Measurements from ENCODE around the gene GNG14.
A peak's percentile ranks its signal among the peaks of the same experiment; 100 is the strongest.
"Not testable (repeated sequence)": the region's sequence is repeated elsewhere in the genome, so short reads cannot be mapped to it uniquely, and the experiment has no call there.

Gene GNG14

DNA sequence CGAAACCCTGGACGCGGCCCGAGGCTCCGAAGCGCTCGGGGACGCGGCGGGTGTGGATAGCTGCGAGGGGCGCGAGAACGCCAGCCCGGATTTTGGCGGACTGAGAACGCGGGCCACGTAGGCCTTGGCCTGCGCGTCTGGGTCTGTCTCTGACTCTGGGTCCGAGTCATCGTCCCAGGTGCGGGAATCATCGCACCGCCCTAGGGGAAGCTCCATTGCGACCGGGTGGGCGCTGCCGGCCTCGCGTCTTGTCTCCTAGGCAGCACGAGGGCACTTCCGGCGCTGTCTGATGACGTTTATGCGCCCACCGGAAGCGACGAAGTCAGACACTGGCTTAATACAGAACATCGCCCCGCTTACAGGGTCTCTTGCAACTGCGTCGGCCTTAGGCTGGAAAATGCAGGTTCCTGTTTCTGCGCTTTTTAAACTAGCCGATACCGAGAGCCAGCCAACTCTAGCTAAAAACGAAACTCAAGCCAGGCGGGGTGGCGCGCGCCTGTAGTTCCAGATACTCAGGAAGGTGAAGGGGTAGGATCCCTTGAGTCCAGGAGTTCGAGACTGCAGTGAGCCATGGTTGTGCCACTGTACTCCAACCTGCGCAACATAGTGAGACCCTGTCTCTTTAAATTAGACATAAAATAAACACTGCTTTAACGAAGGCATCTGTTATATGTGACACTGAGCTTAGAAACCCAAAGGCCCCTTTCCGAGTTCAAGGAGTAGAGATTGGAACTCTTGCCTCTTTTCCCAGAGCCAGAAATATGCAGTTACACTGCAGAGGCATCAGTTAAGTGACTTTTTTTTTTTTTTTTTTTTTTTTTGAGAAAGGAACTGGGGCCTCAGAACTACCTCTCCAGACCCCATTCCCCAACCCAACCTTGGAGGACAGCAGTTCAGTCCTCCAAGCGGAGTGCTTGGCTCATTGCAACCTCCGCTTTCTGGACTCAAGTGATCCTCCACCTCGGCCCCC lies 8.9 kb downstream of the GNG14 start, which contains the start of gene FBXW9:
Gene FBXW9 (minus strand): TSS at position 266 of the 970 bp plus-strand sequence. CDS start 50 bp downstream, at position 216.
- peak; percentile 98 for DNase-seq

GRCh38 chr19:12697425-12697824 lies 9.6 kb downstream of the GNG14 start:
- DNase-seq, result not testable (repeated sequence)

- no peak for DNase-seq
Measured at GRCh38 chr19:12698138-12698537, 10.3 kb downstream of the GNG14 start.

- DNase-seq, result no peak
Measured at GRCh38 chr19:12701596-12702282, 13.9 kb downstream of the GNG14 start.

GRCh38 chr19:12703046-12703445 lies 15.2 kb downstream of the GNG14 start:
- DNase-seq, result peak; percentile 9

GRCh38 chr19:12705169-12705568 lies 17.4 kb downstream of the GNG14 start:
- no peak for DNase-seq

DNA sequence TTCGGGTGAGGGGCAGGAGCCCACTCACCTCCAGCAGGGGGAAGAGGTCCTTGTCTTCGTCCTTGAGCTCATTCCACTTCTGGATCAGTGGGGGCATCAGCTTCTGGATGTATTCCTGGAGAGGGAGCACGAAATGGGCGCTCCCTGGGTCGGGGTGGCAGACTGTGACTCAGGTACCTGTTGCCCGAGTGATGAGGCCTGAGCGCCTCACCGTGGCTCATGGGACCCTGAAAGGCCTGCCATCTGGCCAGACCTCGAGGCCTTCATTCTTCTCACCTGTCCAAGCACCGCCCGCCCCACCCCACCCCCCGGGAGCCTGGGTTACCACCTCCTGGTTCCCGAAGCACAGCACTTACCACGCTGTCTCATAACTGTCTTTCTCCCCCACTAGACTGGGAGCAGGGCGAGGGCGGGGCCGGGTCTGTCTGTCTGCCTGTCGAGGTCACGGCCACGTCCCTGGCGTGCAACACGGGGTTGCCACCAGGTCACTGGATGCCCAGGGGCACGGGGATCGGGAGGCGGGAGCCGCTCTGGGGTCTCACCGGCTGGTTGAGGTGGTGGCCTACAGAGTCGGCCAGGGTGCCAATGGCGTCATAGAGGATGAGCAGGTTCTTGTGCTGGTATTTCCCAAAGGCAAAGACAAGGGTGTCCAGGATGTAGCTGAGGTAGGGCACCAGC lies 18.0 kb downstream of the GNG14 start:
- no peak for DNase-seq

DNA sequence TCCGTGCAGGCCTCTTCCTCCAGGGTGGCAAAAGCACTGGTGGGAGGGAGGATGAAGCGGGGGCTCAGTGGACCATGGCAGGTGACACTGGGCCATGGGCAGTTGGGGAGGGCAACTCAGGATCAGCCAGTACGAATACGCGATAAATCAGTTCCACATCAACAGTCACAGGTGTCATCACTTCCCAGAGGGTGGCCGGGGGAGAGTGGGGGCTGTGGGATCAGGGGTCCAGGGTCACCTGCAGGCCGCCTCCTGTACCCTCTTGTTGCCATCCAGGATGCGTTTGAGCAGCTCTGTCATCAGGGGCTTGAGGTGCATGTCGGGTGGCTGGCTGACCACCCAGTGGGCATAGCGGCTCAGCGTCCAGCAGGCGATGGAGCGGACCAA lies 18.5 kb downstream of the GNG14 start:
- DNase-seq, result no peak

- no peak for DNase-seq
Measured at GRCh38 chr19:12708641-12709040, 20.8 kb downstream of the GNG14 start.

- no peak for DNase-seq
Measured at GRCh38 chr19:12711187-12711586, 23.4 kb downstream of the GNG14 start.

- DNase-seq, result not testable (repeated sequence)
Measured at GRCh38 chr19:12712077-12712476, 24.3 kb downstream of the GNG14 start.

DNA sequence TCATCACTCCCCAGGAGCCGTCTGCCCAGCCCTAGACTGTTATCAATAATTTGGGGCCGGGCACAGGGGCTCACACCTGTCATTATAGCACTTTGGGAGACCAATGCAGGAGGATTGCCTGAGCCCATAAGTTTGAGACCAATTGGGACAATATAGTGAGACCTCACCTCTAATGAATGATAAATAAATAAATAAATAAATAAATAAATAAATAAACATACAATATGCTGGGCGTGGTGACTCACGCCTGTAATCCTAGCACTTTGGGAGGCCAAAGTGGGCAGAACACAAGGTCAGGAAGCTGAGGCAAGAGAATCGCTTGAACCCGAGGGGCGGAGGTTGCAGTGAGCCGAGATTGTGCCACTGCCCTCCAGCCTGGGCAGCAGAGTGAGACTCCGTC lies 25.5 kb downstream of the GNG14 start:
- not testable (repeated sequence) for DNase-seq

DNA sequence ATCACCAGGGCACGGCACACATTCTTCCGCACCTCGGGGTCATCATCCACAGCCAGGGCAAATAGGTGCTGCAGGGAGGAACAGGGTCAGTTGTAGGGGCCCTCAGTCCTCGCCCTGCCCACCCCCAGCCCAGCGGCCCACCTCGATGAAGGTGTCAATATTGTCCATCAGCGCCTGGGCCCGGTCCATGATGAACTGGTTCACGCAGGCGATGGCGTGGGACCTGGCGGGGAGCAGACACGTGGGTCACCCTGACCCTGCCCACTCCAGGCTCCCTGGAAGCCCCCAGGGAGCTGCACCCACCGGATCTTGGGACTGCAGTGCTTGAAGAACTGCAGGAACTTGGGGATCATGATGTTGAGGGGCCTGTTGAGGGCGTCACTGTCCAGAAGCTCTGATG lies 27.3 kb downstream of the GNG14 start:
- no peak for DNase-seq

- DNase-seq, result no peak
Measured at GRCh38 chr19:12715929-12716328, 28.1 kb downstream of the GNG14 start.

DNA sequence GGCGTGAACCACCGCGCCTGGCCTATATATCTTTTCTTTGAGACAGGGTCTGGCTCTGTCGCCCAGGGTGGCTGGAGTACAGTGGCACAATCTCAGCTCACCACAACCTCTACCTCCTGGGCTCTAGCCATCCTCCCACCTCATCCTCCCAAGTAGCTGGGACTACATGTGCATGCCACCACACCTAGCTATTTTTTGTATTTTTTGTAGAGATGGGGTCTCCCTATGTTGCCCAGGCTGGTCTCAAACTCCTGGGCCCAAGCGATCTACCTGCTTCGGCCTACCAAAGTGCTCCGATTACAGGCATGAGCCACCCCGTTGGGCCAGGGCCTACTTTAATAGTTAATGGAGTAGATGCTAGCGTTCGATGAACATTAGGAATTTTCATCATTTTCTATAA lies 32.5 kb downstream of the GNG14 start:
- no peak for DNase-seq

- no peak for DNase-seq
Measured at GRCh38 chr19:12720851-12721655, 33.3 kb downstream of the GNG14 start.

DNA sequence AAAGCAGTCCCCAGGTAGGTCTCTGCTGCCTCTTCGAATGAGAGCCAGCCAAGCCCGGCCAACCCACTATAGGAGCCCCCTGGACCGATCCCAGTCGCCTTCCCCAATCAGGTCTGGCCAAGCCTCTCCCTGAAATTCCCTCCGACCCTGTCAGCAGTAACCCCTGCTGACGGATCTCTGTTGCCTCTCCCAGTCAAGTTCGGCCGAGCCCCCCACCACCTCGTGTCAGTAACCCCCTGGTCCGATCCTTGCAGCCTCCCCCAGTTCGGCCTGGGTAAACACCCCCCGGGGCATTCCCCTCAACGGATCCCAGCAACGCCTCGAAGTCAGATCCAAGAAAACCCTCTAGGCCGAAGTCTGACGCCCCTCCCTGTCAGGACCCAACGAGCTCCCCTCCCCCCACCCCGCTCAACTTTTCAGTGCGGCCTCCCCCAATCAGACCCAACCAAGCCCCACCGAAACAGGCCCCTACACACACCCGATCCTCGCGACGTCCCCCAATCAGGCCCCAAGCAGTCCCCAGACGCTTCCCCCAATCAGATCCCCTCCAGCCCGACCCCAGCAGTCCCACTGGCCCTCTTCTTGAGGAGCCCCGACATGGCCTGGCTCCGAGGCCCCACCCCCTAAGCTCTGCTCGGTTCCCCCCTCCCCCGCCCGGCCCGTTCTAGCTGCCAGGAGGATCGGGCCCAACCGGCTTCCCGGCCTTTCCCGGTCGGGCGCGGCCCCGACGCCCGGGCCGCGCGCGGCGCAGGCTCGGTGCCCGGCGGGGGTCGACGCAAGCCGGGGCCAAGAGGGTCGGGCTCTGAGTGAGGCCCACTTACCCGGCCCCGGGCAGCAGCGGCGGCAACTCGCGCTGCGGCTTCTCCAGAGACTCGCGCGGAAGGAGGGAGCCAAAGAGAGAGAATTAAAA lies 34.1 kb downstream of the GNG14 start:
- peak; percentile 56 for DNase-seq

DNA sequence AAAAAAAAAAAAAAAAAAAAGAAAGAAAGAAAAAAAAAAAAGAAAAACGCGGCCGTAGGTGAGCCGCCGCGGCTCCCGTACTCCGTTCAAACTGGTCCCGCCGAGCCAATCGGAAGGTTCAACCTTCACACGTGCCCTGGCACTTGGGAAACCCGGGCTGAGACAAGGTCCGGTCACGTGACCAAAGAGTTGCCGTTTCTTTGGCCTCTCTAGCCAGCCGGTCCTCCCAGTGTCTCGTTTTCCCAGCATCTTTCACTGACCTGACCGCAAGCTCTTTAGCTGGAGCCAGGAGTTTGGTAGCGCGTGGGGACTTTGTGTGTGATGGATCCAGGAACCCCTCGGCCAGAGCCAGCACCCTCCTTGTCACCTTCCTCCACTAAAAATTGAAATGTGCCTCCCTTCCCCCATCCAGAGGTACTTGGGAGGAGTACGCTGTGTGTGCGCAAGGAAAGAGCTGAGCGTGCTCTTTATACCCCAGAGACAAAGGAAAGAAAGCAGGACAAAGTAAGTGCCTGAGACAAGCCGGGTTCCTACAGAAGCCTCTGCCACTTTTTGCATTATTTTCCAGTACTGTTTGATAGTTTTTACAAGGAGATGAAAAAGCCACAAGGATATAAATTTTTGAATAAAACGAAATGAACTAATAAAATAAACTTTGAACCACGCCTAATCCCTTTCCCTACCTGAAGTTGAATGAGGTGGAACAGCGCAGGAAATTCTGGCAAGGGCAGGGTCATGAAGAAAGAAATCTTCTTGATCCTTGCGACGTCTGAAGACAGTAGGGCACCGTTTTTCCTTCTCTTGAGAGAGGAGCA lies 35.0 kb downstream of the GNG14 start:
- DNase-seq, result peak; percentile 99

GRCh38 chr19:12723381-12723640 lies 35.5 kb downstream of the GNG14 start:
- DNase-seq, result no peak

DNA sequence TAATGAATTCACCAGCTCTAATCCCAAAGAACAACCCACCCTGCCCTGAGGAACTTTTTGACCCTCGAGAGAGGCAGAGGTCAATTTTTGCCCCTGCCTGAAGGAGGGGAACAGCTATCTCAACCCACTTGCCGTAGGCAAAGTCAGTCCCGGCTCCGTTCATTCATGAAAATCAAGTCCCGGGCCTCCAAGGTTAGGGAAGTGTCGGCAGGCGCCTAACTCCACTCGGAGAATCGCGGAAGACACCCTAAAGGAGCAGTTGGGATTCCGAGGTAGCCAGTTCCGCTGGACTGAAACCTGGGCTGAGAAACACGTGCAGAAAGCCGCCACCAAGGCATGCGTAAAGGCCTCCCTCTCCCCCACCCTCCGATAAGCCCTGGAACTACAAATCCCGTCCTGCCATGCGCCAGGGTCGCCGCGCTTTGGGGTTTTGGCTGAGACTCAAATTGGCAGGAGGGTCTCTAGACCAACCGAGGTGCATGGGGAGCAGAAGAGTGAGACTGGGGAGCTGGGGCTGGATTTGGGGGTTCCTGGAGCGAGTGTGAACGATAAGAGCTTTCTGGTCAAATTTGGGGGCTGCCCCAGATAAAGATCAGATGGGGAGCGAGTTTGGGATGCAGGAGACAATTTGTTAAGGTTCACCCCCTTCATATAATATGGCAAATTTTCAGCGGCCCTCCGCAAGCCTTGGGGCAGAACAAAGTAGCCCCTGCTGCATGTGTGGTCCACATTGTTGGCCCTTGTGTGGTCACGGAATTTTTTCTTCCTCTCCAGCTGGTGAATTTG lies 36.0 kb downstream of the GNG14 start, which contains the start of gene TNPO2:
Gene TNPO2 (minus strand): TSS at position 292 of the 786 bp plus-strand sequence. CDS start 2,955 bp downstream, outside the sequence.
- peak; percentile 60 for DNase-seq
